Measurements from ENCODE around the gene HIPK2.

- no peak for TF ChIP-seq CTCF (conservative IDR thresholded peaks at IDR 0.05; ENCODE audit: low read length)
- TF ChIP-seq EZH2phosphoT487 (IDR thresholded peaks at IDR 0.05; ENCODE audit: borderline replicate concordance, low read depth, low read length) = no peak
These were observed 74.8 kb downstream of the HIPK2 start for GRCh38 chr7:139702811-139703486.
